Measurements from ENCODE around the gene ATP5MC2.
"Not testable (repeated sequence)": the region's sequence is repeated elsewhere in the genome, so short reads cannot be mapped to it uniquely, and the experiment has no call there.

The ATP5MC2 gene

DNA sequence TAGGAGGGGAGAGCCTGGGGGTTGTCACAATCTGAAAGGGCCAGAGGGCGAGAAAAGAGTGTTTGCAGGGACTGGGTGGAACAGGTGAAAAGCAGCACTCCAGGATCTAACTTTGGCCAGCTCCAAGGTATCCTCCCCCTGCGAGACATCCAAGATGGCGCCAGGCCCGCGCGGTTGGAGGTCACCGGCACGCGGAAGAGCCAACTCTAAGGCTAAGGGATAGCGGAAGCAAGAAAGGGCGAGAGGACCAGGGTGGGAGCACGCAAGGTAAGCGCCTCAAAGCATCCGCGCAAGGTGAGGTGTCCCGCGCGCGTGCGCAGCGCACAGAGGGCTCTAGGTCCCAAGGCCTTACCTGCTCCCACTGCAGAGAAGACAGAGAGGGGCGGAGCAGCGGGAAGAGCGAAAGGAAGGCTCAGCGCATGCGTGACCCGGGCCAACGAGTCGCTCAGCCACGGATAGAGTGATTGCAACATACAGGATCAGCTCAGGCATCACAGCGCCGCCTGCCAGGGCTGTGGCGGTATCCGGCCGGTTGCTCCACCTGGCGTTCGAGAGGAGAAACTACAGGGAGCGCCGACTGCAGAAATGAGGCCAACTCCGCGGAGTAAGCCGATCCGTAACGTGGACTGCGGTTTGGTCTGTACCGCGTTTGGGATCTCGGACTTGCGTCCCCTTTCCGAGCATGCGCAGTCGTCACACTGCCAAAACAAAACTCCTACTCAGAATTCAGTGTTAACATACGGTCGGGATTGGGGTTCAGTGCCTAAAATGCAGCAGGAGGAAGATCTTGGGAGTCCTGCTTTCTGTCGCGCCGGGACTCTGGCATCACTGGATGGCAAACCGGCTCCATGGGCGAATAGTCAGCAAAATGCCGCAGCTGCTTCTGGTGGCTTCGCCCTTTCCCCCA is at the start of gene ATP5MC2:
Gene ATP5MC2 (minus strand): TSS at position 383 of the 907 bp plus-strand sequence. CDS start 3,469 bp downstream, outside the sequence.
- DNase-seq (ENCODE audit: low read depth in 2 of 2), result peak; percentile 95 to 96

DNA sequence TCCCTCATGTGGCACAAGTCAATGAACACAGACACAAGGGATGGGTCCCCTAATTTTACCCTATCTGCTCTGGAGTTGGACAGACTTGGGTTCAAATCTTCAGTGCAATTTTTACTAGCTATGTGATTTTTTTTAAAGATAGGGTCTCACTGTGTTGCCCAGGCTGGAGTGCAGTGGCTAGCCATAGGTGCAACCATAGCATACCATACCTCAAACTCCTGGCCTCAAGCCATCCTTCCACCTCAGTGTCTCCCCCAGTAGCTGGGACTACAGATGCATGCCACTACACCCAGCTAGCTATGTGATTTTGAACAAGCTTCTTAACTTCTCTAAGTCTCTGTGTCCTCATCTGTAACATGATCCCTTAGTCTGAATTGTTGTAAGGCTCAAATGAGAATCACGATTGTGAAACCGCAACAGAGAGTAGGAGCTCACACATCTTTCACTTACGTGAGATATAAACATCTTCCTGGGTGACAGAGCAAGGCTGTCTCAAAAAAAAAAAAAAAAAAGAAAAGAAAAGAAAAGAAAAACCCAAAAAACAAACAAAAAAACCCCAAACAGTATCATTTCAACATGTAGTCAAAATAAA is 46.7 kb upstream of the ATP5MC2 start:
- DNase-seq (ENCODE audit: low read depth in 2 of 2), result no peak

DNA sequence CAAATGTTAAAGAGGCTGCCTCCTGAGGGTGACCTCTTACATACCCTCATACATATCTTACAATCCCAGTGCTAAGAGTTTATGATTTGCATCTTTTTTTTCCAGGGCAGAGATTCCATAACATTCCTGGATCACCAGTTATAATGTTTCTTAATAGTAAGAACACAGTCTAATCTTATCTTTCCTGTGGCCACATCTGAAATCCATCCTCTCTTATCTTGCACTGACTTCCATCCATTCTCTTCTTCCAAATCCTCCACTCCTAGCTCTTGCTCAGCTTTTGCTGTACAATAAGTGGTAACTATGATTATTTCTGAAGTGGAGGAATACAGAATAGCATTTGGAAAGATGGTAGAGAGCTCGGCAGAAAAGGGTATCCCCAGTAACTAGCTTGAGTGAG is 45.1 kb upstream of the ATP5MC2 start:
- DNase-seq (ENCODE audit: low read depth in 2 of 2), result no peak

DNA sequence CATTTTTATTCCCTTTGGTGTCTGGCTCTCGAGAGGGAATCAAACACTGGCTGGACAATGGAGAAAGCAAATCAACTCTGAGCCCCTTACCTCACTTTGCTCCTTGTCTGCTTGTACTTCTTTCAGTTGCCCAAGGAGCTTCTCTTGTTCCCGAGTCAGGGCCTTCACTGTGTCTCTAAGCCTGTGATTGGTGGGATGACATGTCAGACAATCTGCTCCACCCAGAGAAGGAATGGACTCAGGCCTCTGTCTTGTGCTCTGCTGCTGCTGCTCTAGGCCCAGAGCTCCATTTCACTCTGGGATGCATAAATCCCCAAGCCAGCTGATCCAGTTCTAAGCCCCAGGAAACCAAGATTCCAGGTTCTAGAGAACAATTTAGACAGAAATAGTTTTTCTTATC is 43.8 kb upstream of the ATP5MC2 start:
- no peak for DNase-seq (ENCODE audit: low read depth in 2 of 2)

DNA sequence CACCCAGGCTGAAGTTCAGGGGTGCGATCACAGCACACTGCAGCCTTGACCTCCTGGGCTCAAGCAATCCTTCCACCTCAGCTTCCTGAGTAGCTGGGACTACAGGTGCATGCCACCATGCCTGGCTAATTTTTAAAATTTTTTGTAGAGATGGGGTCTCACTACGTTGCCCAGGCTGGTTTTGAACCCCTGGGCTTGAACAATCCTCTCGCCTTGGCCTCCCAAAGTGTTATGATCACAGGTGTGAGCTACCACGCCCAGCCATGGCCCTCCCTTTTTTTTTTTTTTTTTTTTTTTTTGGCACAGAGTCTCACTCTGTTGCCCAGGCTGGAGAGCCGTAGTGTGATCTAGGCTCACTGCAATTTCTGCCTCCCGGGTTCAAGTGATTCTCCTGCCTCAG is 42.7 kb upstream of the ATP5MC2 start:
- not testable (repeated sequence) for DNase-seq (ENCODE audit: low read depth in 2 of 2)

DNA sequence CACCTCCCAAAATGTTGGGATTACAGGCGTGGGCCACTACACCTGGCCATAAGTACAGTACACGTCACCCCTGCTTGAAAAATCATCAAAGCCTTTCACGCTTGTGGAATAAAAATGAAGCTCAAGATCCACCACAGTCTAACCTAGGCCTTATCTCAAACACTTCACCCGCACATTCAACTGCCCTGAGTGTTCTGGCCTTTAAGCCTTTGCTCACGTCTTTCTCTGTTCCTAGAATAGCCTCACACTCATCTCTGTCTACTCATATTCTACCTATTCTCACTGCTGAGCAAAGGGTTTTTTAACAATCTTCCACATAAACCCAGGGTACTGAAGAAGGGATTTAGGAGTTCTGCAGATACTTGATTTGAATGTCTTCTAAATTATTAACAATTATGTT is 41.4 kb upstream of the ATP5MC2 start:
- no peak for DNase-seq (ENCODE audit: low read depth in 2 of 2)

DNA sequence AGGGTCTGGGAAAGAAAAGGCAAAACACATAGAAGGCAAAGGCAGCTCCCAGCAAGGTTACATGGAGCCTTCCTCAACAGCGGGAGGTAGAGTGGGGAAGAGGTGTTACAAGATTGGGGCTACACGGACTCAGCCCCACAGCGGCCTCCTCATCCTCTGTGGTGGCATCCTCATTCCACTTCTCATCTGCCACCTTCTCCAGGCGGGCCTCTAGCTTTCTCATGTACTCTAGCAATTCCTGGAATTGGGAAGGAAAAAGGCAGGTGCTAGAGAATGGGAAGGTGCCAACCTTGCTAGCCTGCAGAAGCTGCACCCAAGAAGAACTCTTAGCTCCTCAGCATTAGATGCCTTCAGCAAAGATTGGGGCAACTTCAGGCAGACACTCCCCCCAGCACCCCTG is 38.1 kb upstream of the ATP5MC2 start:
- no peak for DNase-seq (ENCODE audit: low read depth in 2 of 2)

DNA sequence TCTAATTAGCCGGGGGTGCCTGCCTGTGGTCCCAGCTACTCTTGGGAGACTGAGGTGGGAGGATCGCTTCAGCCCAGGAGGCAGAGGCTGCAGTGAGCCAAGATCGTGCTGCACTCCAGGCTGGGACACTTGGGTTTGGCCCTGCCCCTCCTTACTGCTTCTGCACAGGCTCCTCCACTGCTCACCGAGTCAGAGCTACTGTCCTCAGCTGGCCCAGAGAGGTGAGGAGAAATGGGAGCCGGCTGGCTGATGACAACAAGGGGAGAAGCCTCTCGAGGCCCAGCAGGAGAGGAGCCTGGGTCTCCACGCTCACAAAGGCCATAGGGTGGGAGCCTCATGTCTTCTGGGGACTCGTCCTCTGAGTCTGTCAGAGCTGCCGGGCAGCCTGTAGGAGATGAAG is 37.6 kb upstream of the ATP5MC2 start:
- DNase-seq (ENCODE audit: low read depth in 2 of 2), result no peak

DNA sequence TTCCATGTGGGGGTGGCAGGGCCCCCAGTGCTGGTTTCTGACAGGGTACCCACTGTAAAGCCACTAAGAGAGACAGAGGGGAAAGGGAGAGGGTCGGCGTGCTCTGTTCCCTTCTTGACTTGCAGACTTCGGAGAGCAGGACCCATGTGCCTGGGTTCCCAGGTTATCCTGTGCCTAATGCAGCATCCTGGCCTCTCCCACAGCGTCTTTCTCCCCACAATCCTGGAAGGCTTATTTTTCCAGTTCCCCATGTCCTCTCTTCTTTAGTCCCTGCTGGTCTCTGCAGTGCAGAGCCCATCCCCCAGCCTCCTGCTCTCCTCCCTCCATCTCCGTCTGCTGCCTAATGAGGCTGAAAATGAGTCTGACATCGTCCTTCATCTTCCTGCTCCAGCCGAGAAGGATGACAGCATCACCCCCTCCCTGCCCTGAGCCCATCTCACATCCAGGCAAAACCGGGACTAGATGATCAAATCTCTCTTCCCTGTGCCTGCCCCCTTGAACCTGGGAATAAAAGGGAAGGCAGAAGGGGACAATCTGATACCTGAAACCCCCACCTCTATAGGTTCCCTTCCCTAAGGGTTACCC is 36.3 kb upstream of the ATP5MC2 start:
- DNase-seq (ENCODE audit: low read depth in 2 of 2), result no peak

DNA sequence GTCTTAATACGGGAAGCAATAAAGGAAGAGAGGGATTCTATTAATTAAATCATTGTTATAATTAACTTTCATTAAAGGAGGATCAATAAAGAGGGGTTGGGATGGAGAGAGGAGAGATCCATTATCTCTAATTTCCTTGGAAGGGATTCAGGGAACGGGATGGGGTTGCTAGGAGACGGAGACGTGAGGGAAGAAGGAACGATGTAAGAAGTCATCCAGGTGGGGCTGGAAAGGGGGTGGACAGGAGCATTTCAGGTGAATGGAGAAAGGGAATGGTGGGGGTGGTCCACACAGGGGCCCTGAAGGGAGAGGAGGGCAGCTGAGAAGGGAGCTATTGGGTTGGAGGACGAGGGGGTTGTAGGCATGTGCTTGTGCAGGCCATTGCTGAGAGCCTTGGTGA is 34.2 kb upstream of the ATP5MC2 start:
- DNase-seq (ENCODE audit: low read depth in 2 of 2), result no peak

DNA sequence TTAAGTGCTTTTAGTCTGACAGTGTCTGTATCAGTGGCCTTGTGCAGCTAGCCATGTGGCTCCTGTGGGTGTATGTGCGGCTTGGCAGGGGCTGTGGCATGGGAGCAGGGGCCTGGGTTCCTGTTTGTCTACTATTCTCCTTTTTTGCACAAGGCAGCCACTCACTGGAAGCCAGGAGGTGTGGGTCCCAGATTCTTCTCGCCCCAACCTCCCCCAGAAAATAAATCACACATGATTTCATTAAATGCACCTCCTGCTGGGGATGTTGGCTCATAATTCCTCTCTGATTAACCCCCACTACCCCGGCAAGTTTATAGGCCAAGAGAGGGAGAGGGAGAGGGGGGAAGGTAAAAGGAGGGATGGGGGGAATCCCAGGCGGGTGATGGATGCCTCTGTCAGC is 33.8 kb upstream of the ATP5MC2 start:
- no peak for DNase-seq (ENCODE audit: low read depth in 2 of 2)

DNA sequence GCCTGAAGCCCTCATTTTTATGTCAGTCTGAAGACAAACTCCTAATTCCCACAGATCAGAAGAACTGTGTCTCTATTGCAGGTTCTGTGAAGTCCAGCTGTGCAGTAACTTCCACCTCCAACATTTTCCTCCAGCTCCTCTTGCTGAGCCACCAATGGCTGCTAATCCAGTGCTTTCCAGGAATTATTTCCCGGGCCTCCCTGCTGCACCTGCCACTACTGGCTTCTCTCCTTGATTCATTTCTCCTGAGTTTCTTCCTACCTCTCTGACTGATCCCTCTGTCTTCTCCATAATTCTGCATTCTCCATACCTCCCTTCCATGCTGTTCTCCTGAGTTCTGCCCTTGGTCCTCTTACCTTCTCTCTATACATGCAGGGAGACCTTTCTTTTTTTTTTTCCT is 30.2 kb upstream of the ATP5MC2 start:
- no peak for DNase-seq (ENCODE audit: low read depth in 2 of 2)

DNA sequence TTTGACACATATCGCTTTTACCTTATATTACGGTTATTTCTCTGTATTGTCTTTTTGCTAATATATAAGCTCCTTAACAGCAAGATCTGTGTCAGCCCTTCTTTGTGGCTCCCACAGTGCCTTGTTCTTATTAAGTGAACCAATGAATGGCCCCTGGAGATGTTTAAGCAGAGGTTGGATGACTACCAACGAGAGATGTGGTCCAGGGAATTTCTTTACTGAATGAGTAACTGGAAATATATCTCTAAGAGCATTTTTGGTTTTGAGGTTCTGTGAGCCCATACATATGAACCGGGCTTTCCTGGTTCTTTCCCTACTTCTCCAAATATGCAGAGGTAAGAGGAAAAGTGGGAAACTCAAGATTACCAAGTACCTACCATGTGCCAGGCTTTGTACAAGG is 27.9 kb upstream of the ATP5MC2 start:
- DNase-seq (ENCODE audit: low read depth in 2 of 2), result no peak

DNA sequence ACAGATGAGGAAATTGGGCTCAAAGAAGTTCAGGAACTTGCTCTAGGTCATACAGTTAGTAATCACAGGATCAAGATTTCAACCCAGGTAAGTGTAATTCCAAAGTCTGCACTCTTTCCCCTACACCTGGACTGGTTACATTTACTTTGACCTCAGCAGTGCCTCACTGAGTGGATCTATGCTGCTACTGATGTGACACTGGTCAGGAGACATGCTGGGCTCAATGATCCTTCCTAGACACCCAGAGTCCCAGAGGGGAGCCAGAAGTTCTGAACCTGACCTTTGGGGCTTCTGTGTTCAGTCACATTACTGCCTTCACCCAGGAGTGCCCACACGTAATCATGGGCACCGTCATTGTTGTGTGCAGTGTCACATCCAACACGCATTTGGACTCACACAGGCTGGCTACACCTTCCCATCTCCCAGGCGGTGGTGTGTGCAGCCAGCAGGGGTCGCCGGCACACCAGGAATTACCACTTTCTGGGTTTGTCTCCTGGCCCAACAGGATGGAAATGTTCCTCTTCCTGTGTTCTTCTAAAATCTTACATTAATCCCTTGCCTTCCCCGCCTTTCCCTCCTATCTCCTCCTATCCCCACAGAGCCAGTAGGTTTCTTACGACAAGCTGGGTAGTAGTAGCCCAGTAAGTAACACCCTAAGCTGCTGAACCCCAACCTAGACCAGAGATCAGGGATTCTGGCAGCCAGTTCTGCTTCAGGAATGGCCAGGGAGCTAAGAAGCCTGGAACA is 25.8 kb upstream of the ATP5MC2 start:
- DNase-seq (ENCODE audit: low read depth in 2 of 2), result peak; percentile 63 to 72

DNA sequence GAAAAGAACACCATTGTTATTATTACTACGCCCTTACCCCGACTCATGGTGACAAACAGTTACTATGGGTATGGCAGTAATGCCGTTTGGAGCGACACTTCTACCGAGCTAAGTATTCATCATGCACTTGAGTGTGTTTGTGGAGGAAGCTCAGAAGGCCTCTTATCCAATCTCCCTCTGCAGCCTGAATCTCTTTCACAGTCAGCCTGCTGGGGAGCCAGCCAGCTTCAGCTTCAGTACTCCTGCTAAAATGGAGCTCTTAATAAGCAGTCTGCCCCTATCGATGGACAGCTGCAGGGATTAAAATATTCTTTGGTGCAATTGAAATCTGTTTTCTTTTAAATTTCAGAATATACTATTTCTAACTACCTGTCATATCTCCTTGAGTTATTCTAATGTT is 24.7 kb upstream of the ATP5MC2 start:
- DNase-seq (ENCODE audit: low read depth in 2 of 2), result no peak

DNA sequence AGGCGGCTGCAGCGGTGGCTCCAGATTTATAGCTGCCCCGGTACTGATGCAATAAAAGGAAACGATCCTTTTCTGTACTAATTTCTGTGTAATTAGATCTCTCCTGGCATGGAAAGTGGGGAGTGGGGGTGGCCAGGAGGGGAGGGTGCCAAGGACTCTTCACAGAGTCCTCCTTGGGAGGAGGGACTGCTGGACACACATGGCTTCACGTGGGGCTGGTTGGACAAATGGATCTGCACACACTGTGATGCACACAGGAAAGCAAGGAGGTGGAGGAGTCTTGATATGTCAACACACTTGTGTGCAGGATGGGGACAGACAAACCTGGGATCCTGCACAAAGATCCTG is 23.8 kb upstream of the ATP5MC2 start:
- no peak for DNase-seq (ENCODE audit: low read depth in 2 of 2)

DNA sequence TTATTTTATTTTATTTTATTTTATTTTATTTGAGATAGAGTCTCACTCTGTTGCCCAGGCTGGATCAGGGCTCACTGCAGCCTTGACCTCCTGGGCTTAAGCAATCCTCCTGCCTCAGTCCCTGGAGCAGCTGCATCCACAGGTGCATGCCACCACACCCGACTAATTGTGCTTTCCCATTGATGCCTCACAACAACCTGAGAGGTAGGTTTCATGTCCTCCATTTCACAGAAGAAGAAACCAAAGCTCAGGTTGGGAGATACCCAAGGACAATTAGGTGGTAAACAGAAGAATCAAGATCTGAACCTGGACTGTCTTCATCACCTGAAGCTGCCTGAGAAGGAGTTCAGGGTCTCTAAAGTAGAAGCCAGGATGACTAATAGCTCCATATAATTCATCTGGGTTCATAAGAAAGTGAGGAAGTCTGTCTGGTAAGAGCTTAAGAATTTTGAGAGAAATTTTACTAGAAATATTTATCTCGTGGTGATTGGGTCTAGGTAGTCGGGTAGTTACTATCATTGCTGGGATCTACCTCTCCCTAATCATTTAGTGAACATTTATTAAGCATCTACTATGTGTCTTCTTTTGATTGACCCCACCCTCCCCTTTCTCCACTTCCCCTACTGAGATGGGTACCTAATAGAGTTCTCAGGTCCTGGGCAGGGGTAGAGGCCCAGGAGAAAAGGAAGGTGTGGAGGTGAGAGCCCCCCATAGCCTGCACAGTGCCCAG is 23.2 kb upstream of the ATP5MC2 start:
- no peak for DNase-seq (ENCODE audit: low read depth in 2 of 2)

DNA sequence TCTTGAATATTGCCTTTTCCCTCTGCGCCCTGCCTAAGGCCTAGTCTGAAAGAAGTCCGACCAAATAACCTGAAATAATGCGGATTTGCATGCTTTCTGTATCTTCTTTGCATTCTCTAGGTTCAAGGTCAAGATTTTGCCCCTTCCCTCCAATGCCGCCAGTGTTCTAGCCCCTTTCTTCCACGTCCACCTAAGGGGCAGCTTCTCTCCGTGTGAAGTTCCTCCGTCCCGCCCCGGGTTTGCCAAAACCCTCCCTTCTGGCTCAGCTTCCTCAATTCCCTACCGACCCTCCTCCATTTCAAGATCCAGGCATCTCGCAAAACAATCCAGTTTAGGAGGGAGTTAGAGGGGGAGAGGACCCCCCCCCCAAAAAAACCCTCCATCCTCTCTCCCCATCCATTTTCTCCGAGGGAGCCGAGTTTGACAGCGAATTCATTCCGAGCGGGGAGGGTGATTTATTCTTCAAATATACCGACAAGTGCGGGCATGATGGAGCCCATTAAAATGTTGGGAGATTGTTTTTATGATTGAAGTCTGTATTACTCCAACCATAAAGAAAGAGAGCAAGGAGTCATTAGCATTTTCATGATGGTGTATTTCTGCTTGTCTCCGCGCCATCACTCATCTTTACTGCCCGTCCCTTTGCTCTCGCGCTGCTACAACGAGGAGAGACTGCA is 20.9 kb upstream of the ATP5MC2 start:
- no peak for DNase-seq (ENCODE audit: low read depth in 2 of 2)

DNA sequence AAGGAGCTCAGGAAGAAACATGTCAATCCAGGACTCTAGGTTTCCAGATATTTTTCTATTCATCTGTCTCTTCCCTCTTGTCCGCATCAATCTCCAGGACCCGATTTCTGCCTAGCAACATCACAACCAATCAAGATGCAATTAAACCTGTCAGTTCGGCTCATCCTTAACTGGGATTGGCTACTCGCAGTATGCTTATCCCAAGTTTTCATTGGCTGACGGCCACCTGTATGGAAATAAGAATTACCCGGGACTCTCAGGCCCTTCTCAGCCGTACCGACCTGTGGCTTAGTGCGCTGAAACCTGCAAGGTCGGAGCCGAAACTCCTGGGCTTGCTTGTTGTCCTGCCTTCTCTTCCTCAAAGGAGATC is 20.4 kb upstream of the ATP5MC2 start:
- DNase-seq (ENCODE audit: low read depth in 2 of 2), result no peak

DNA sequence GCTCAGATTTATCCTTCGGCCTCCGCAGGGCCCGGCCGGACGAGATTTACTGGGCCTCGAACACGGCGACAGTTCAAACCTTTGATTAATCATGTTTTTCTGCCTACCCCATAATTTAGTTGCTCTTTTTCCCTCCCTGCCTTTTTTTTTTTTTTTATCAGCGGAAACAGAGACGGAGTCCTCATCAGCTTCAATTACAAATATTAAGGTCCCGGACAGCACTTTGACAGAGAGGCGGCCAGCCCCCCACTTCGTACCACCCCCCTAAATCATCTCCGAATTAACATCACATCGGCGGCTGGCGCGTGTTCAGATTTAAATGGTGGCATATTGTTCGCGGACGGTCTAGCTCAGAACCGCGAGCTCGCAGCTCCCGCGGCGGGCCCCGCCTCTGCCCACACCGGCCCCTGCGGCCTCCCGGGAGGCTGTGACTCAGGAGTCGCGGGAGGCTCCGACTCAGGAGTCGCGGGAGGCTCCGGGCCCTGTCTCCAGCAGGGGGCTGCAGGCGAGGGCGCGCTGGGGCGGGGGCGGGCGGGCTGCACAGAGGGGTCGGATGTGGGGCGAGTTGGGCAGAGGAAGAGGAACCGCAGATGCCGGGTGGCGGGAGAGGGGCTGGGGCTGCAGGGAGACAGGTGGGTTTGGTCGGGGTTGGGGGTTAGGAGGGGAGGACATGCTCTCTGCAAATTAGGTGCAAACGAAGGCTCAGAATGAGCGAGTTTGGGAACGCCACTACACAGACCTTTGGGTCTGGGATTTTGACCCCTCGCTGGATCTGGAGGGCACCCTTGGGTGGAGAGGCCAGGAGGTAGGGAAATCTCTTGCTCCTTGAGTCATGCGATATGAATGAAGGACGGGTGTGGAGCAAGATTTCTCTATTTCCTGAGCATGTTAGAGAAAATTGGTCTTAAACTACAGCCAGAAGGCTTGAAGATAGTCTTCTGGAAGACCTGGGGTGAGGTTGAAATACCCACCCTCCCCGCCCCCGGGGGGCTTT is 19.6 kb upstream of the ATP5MC2 start:
- peak; percentile 9 to 28 for DNase-seq (ENCODE audit: low read depth in 2 of 2)

Data from activated CD4-positive, alpha-beta T cell treated with anti-CD3 and anti-CD28 coated beads for 24 hours (primary cell).